ENCODE measurements around the gene PUDP.
"Not testable (repeated sequence)": the region's sequence is repeated elsewhere in the genome, so short reads cannot be mapped to it uniquely, and the experiment has no call there.

Gene PUDP

DNA sequence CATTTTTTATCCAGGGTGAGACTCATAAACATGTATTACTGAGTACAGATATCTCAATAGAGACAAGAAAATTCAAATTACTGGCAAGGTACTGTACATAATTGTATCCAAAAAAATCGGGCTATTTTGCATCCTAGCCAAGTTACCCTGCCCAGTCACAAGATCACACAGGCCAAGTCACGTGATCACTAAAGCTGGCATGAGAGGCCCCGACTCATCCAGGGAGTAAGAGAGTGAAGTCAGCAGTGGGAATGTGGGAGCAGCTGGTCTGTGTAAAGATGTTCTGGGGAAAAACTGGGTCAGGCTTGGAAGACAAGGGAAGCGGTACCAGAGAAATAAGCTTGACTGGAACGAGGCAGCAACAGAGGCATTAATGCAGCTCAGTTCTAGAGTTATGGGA lies 119.7 kb downstream of the PUDP start:
- DNase-seq (ENCODE audit: low read depth): no peak

DNA sequence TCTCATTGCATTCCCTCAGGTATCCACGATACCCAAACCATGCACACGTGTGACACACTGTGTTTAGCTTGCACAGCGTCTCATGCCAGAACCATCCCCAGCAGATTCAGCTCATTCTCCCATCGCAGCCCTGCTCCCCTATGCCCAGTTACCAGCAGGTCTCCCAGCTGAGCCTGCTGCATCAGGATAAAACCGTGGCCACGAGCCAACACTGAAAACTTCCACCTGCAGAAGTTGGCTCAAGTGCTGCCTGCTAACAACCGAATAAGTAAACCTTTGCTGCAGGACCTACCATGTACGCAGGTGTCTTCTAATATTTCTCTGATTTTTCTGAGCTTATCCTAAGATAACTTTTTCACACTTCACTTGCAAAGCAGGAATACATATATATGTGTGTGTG lies 120.9 kb downstream of the PUDP start:
- DNase-seq (ENCODE audit: low read depth): no peak

DNA sequence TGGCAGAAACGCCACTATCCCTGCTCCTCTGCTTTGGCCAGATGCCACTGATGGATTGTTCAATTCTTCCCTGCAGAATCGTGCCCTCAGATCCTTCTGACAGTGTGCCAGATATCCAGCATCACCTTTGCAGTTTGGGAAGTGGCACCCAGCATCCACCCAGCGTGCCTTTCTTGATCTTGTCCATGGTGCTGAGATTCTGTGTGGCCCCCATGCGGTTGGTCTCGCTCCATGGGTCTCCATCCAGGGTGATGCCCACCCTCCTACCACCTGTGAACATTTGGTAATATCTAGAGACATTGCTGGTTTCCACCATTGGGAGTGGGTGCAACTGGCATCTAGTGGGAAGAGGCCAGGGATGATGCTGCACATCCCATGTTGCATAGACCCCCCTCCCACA lies 121.6 kb downstream of the PUDP start:
- DNase-seq (ENCODE audit: low read depth): not testable (repeated sequence)

GRCh38 chrX:7025471-7025870 lies 122.5 kb downstream of the PUDP start:
- DNase-seq (ENCODE audit: low read depth): no peak

DNA sequence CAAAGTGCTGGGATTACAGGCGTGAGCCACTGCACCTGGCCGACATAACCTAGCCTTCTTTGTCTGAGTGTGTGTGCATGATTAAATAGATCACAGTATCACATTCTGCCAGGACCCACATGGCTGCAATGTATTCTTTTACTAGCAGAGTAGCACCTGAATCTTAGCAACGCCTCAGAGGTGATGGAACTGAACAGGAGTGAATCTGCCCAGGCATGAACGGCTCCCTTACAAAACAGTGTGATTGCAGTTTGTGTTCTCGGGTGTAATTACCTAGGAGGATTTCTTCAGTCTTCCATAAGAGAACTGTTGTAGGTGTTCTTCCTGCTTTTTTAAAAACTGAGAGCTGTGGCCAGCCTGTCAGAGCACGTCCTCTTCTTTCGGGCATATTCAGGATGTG lies 123.1 kb downstream of the PUDP start:
- DNase-seq (ENCODE audit: low read depth): no peak

DNA sequence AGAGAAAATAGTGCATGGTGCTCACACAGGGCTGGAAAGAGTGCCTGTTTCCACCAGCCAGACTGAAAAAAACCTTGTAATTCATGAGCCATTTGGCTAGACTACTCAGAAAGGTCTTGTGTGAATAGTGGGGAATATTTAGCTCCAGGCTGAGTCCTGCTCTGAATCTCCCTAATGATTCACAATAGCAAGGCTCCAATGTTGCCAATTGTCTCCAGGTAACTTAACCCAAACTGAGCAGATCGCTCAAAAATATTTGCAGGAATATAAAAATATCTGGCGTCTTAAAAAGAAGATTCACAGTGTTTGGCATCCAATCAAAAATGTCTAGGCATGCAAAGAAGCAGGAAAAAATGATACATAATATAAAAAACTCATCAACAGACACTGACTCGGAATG lies 125.0 kb downstream of the PUDP start:
- DNase-seq (ENCODE audit: low read depth): not testable (repeated sequence)

- DNase-seq (ENCODE audit: low read depth): no peak
Measured at GRCh38 chrX:7021991-7022390, 126.0 kb downstream of the PUDP start.

GRCh38 chrX:7019555-7019954 lies 128.4 kb downstream of the PUDP start:
- no peak for DNase-seq (ENCODE audit: low read depth)

DNA sequence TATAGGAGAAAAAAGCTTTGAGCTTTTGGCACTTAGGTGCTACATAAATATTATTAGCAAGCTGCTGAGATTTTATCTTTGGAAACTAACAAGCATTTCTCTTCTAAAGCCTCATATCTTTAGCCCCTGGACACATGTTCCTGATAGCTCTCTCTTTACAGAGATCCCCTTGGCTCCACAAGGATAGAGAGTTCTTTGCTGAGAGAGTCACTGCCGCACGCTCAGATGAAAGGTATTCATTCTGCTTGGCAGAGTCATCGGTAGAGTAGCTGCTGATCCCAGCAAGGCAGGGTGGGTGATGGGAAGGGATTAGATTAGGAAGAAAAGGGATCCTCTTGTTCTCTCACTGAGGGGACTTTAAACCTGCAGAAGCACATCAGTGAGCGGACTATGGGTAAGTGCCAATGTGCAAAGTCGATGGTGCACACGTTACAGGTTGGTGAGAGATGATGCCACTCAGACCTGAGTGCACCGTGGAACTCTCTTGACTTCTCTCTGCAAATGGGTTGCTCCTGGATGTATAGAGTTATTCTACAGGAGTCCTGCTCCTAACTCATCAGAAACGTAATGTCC lies 135.6 kb downstream of the PUDP start:
- not testable (repeated sequence) for DNase-seq (ENCODE audit: low read depth)

- not testable (repeated sequence) for DNase-seq (ENCODE audit: low read depth)
Measured at GRCh38 chrX:7010897-7011296, 137.1 kb downstream of the PUDP start.

DNA sequence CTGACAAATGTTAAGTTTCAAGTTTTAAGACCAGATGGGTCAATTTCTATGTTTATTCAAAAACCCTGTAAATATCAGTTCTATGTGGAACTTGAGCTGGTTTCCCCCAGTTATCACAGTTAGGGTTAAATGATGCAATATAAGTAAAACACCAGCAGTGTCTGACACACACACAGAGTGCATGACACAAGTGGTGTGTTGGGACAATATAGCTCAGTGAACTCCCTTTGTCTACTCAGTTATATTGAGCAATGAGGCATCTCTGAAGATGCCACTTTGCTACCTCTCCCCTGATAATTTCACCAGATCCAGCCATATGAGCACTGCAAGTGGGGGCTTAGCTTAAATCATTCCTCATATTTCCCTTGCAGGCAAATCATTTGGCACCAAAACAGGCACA lies 140.6 kb downstream of the PUDP start:
- DNase-seq (ENCODE audit: low read depth): not testable (repeated sequence)
